Erythroblast (primary cell): ENCODE measurements around the gene MGAM2.

Experiments
- GATA1 ChIP-seq: IDR thresholded peaks from 2 replicates; pipeline ENCODE4 v1.6.1; 2011; ENCODE audit warnings: low read depth, mild to moderate bottlenecking, control low read depth, low read length, moderate library complexity
- POLR2A ChIP-seq: IDR thresholded peaks from 2 replicates; pipeline ENCODE4 v1.6.1; 2011; ENCODE audit warnings: mild to moderate bottlenecking, low read length

DNA sequence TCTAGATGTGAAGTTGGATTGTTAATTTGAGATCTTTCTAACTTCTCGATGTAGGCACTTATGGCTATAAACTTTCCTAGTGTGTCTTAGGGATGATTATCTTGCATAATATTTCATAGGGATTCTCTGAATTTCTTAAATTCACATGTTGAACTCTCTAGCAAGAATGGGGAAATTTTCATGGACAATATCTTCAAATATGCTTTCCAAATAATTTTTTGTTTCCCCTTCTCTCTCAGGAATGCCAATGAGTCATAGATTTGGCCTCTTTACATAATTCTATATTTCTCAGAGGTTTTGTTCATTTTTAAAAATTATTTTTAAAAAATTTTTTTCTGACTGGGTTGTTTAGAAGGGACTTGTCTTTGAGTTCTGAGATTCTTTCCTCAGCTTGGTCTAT is 68.9 kb downstream of the MGAM2 start:
- TF ChIP-seq POLR2A (no peak), GATA1 (no peak)
